Vagina (tissue), 2 donors: Measurements from ENCODE around the gene BRD3. TPM values are rescaled to one million over a fixed set of nuclear protein-coding genes. Genes with fewer than 3 reads are reported as not detected.

ENCODE experiments used
- DNase-seq, 2 donors: peaks; one replicate each; pipeline ENCODE4 v3.0.0-alpha.2; 2017; ENCODE audit errors: extremely low spot score in 2 of 2
- H3K27ac ChIP-seq: fragments of 200-600 bp; sonication (generic); one replicate; pipeline ENCODE4 v1.5.1; 2019
- H3K27me3 ChIP-seq: fragments of 200-600 bp; sonication (generic); one replicate; pipeline ENCODE4 v1.5.1; 2019
- H3K36me3 ChIP-seq, 2 donors: fragments of 200-600 bp; sonication (generic); one replicate each; pipeline ENCODE4 v1.5.1; 2017 to 2019
- H3K4me1 ChIP-seq: fragments of 200-600 bp; sonication (generic); one replicate; pipeline ENCODE4 v1.5.1; 2019
- H3K4me3 ChIP-seq, 2 donors: fragments of 200-600 bp; sonication (generic); 1 replicate in 1 of 2; 2 replicates in 1 of 2; pipeline ENCODE4 v1.5.1; 2016 to 2019
- H3K9me3 ChIP-seq: fragments of 200-600 bp; sonication (generic); one replicate; pipeline ENCODE4 v1.5.1; 2019
- POLR2A ChIP-seq, 2 donors: fragments of 450-650 bp; IDR thresholded peaks; one replicate each; pipeline ENCODE4 v1.6.1; 2017; ENCODE audit warnings: antibody characterized with exemption in 2 of 2, mild to moderate bottlenecking in 2 of 2, moderate library complexity in 2 of 2
- POLR2AphosphoS5 ChIP-seq, 2 donors: sonication (generic); formaldehyde crosslinking; IDR thresholded peaks; one replicate each; pipeline ENCODE4 v1.9.0; 2017; ENCODE audit warnings: antibody characterized with exemption in 2 of 2, mild to moderate bottlenecking in 2 of 2, low read depth in 1 of 2; ENCODE audit not compliant: insufficient read depth in 1 of 2
- intact Hi-C: fragments of 100-400 bp; cut with DNase I; formaldehyde crosslinking; loops from one replicate; pipeline ENCODE4 v1.15.1; 2023
- total RNA-seq: library from RNA; depleted of rRNA; stranded (reverse); fragments of >200 nt; gene quantifications from one replicate; pipeline ENCODE4 v1.2.3, GENCODE V29; 2016
- TF ChIP-seq, protein P1 (sequence below), 3 experiments: fragments of 450-650 bp in 2 of 3; fragments of 200-600 bp in 1 of 3; sonication (generic) in 1 of 3; IDR thresholded peaks; one replicate each; pipeline ENCODE4 v1.5.1; 2017 to 2019; ENCODE audit warnings: antibody characterized with exemption in 3 of 3, mild to moderate bottlenecking in 2 of 3, moderate library complexity in 2 of 3

BRD3 gene
- total RNA-seq, 1 donor from 2014 or later, result 20.4 TPM

DNA sequence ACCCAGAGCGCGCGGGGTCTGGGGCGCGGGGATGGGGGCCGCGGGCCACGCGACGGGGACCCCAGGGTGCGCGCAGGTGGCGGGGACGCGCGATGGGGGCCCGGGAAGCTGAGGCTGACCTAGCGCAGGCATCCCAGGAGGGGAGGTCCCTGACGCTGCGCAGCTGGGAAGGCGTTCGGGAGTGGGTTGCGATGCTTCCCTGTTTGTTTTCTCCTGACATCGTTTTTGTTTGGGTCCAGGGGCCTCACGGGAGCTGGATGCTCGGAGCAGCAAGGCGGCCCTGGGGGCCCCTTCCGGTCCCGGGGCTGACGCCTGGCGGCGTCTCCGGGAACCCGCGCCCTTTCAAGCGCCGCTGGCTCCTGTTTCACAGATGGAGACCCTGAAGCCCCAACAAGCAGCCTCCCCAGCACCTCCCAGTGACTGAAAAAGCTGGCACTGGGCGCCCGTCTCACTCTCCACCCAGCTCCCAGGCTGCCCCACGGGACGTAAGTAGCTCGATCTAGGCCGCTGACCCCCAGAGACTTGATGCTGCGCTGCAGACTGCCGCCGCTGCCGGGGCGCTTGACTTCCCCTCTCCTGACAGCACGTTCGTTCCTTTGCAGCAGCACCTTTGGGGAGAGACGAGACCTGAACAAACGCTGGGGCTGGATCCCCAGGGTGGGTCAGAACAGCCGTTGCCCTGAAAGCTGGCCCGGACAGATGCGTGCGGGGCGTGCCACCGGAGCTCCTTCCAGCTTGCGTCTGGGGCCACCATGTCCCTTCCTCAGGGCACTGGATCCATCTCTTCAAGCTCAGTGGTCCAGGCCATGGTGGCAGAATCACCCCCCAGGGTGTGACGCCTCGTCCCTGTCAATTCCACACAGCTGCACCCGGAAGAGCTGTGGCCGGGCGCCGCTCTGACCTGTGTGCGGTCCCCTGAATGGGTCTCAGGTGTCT lies 42.0 kb downstream of the BRD3 start:
- Histone ChIP-seq H3K4me3 (peak overlapping the region; percentile 75 to 96), H3K36me3 (no peaks in the 10 kb centered on the region), H3K4me1 (peaks cover 16% of the 10 kb centered on the region), H3K9me3 (no peaks in the 10 kb centered on the region), H3K27ac (peak overlapping the region; percentile 54), H3K27me3 (no peaks in the 10 kb centered on the region)
- TF ChIP-seq, protein P1, sequence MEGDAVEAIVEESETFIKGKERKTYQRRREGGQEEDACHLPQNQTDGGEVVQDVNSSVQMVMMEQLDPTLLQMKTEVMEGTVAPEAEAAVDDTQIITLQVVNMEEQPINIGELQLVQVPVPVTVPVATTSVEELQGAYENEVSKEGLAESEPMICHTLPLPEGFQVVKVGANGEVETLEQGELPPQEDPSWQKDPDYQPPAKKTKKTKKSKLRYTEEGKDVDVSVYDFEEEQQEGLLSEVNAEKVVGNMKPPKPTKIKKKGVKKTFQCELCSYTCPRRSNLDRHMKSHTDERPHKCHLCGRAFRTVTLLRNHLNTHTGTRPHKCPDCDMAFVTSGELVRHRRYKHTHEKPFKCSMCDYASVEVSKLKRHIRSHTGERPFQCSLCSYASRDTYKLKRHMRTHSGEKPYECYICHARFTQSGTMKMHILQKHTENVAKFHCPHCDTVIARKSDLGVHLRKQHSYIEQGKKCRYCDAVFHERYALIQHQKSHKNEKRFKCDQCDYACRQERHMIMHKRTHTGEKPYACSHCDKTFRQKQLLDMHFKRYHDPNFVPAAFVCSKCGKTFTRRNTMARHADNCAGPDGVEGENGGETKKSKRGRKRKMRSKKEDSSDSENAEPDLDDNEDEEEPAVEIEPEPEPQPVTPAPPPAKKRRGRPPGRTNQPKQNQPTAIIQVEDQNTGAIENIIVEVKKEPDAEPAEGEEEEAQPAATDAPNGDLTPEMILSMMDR (IDR thresholded peaks at IDR 0.05), result no peak
- TF ChIP-seq POLR2AphosphoS5 (IDR thresholded peaks at IDR 0.05; ENCODE audit: insufficient read depth in 1 of 2, low read depth in 1 of 2) (no peak), POLR2A (IDR thresholded peaks at IDR 0.05) (no peak)
- intact Hi-C loops, result no loop called here
- DNase-seq, result no peak

DNA sequence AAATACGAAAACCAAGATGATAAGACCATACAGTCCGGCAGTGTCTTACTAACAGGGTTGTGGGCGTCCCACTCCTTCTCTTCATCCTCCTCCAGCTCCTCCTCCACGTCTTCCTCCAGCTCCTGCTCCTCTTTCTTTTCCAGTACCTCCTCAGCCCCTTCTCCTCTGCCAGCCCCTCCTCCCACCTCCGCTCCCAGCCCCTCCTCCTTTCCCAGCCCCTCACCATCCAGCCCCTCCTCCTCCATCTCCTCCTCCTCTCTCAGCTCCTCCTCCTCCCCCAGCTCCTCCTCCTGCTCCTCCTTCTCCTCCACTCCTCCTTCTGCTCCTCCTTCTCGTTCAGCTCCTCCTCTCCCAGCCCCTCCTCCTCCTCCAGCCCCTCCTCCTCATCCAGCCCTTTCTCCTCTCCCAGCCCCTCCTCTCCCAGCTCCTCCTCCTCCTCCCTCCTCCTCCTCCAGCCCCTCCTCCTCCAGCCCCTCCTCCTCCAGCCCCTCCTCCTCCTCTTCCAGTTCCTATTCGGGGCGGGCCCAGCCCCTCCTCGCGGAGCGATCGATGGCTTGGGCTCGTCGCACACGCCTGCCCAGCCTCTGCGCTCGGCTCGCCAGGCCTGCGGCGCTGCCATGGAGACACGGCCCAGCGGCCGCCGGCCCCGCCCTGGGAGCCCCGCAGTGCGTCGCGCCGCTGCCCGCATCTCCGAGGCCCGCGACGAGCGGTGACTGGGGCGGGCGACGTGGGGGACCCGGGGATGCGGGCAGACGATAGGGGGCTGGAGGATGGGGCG lies 42.8 kb downstream of the BRD3 start, which contains the start of gene BRD3OS:
Gene BRD3OS, plus strand, starts transcription at position 654 of the 778 bp plus-strand sequence. CDS start 1,267 bp downstream, outside the sequence.
- no peaks in the 10 kb centered on the region for H3K27me3 ChIP-seq
- peak within 1 kb of the TSS; percentile 54 for H3K27ac ChIP-seq
- intact Hi-C loops, result no loop called here
- peak within 1 kb of the TSS; percentile 75 to 96 for H3K4me3 ChIP-seq
- DNase-seq, result peak; percentile 100
- H3K9me3 ChIP-seq, result no peaks in the 10 kb centered on the region
- H3K4me1 ChIP-seq, result peaks cover 16% of the 10 kb centered on the region
- TF ChIP-seq, protein P1 (IDR thresholded peaks at IDR 0.05), result no peak
- no peak for TF ChIP-seq POLR2AphosphoS5 (IDR thresholded peaks at IDR 0.05; ENCODE audit: insufficient read depth in 1 of 2, low read depth in 1 of 2)
- no peak for TF ChIP-seq POLR2A (IDR thresholded peaks at IDR 0.05)
- H3K36me3 ChIP-seq, result no peaks in the 10 kb centered on the region

DNA sequence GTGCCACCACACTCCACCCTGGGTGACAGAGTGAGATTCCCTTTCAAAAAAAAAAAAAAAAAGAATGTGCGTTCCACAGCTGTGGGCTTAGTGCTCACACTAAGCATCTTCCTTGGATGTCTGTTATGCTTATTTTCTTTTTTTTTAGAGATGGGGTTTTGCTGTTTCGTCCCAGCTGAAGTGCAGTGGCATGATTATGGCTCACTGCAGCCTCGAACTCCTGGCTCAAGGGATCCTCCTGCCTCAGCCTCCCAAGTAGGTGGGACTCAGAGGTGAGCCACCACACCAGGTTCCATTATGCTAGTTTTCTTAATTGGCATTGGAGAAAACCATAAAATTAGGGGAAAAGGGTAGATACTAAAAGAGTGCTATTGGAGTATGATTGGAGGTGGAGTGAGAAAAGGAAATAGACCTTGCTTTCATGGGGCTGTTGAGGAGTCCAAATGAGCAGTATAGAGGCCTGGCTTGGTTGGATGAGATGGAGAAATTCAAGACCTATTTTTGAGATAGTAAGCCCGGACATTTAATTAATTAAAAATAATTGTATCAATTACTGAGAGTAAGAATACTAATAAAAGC lies 43.5 kb downstream of the BRD3 start:
- H3K4me3 ChIP-seq, result peak overlapping the region; percentile 28 to 75
- H3K27ac ChIP-seq, result no peak overlapping the region
- H3K9me3 ChIP-seq, result no peaks in the 10 kb centered on the region
- H3K27me3 ChIP-seq, result no peaks in the 10 kb centered on the region
- DNase-seq, result no peak
- no peaks in the 10 kb centered on the region for H3K36me3 ChIP-seq
- peaks cover 16% of the 10 kb centered on the region for H3K4me1 ChIP-seq
- intact Hi-C loops, result no loop called here
- TF ChIP-seq POLR2AphosphoS5 (IDR thresholded peaks at IDR 0.05; ENCODE audit: insufficient read depth in 1 of 2, low read depth in 1 of 2) (no peak), POLR2A (IDR thresholded peaks at IDR 0.05) (no peak)
- TF ChIP-seq, protein P1 (IDR thresholded peaks at IDR 0.05), result no peak

DNA sequence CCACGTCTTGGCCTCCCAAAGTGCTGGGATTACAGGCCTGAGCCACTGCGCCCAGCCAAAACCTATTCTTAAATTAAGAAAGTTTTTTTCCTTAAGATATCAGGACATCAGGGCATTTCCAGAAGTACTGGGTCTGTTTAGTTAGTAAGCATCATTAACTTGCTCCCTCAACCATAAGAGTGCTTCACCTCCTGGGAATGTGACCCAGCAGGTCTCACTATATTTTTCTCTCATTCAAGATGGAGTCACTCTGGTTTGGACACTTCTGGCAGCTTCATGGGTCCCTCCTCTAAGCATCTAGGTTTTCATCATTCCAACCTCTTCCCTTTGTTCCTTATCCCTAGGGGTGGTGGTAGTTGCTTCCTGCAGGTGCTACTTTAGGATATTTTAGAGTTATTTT lies 52.9 kb downstream of the BRD3 start:
- Histone ChIP-seq H3K27me3 (no peaks in the 10 kb centered on the region), H3K9me3 (no peaks in the 10 kb centered on the region), H3K4me1 (no peaks in the 10 kb centered on the region), H3K4me3 (no peak overlapping the region), H3K27ac (no peak overlapping the region), H3K36me3 (no peaks in the 10 kb centered on the region)
- intact Hi-C loops, result no loop called here
- TF ChIP-seq, protein P1 (IDR thresholded peaks at IDR 0.05), result no peak
- no peak for TF ChIP-seq POLR2AphosphoS5 (IDR thresholded peaks at IDR 0.05; ENCODE audit: insufficient read depth in 1 of 2, low read depth in 1 of 2)
- no peak for TF ChIP-seq POLR2A (IDR thresholded peaks at IDR 0.05)
- DNase-seq, result no peak
